ENCODE measurements around the gene DNMT1. TPM values are rescaled to one million over a fixed set of nuclear protein-coding genes. Genes with fewer than 3 reads are reported as not detected.
"Not testable (repeated sequence)": the region's sequence is repeated elsewhere in the genome, so short reads cannot be mapped to it uniquely, and the experiment has no call there.

Gene DNMT1
- polyA plus RNA-seq, 2 donors, result 32.1 to 42.6 TPM

DNA sequence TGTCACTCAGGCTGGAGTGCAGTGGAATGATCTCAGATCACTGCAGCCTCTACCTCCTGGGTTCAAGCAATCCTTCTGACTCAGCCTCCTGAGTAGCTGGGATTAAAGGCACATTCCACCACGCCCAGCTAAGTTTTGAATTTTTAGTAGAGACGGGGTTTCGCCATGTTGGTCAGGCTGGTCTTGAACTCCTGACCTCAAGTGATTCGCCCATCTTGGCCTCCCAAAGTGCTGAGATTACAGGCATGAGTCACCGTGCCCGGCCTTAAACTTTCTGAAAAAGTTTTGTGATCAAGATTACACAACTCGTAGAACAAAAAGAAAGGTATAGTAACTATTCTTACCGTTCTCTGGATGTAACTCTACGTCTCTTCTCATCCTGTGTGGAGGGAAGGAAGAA lies 21.2 kb downstream of the DNMT1 start:
- Histone ChIP-seq H3K4me1 (ENCODE audit: control insufficient read depth in 2 of 2, insufficient read depth in 2 of 2, low read length in 1 of 2) (no peaks in the 10 kb centered on the region), H3K27ac (ENCODE audit: low read depth in 2 of 2, low read length in 1 of 2) (no peak overlapping the region), H3K27me3 (ENCODE audit: control insufficient read depth in 1 of 2, insufficient read depth in 2 of 2, low read length in 2 of 2) (no peaks in the 10 kb centered on the region), H3K4me3 (ENCODE audit: low read depth in 1 of 2, low read length in 2 of 2) (no peak overlapping the region), H3K9me3 (ENCODE audit: control insufficient read depth in 2 of 2, insufficient read depth in 1 of 2, low read depth in 1 of 2, low read length in 1 of 2) (no peaks in the 10 kb centered on the region), H3K36me3 (ENCODE audit: control insufficient read depth in 2 of 2, insufficient read depth in 2 of 2, low read length in 1 of 2) (peaks cover 0 to 14% of the 10 kb centered on the region in 2 donors)
- WGBS, 2 donors, result 71% methylated on average over 9 of the region's 9 CpGs

DNA sequence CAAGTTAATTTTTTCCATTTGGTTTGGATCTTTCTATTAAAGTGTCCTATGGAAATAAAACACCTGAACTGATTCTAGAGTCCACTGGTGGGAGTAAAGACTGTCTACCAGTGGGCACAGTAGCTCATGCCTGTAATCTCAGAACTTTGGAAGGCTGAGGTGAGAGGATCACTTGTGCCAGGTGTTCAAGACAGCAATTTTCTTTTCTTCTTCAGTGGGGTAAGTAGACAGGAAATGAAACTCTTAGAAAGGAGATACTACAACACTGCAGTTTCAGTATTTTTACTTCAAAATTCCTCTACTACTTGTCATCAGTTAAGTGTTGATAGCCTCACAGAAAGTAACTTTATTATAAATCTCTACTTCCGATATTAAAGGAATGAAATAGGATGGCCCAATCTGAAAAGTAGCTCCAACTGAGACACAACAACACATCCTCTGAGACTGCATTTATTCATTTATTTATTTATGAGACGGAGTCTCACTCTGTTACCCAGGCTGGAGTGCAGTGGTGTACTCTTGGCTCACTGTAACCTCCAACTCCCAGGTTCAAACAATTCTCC lies 26.3 kb downstream of the DNMT1 start:
- Histone ChIP-seq H3K27ac (ENCODE audit: low read depth in 2 of 2, low read length in 1 of 2) (no peak overlapping the region), H3K4me3 (ENCODE audit: low read depth in 1 of 2, low read length in 2 of 2) (no peak overlapping the region), H3K4me1 (ENCODE audit: control insufficient read depth in 2 of 2, insufficient read depth in 2 of 2, low read length in 1 of 2) (no peaks in the 10 kb centered on the region), H3K36me3 (ENCODE audit: control insufficient read depth in 2 of 2, insufficient read depth in 2 of 2, low read length in 1 of 2) (peaks cover 0 to 18% of the 10 kb centered on the region in 2 donors), H3K27me3 (ENCODE audit: control insufficient read depth in 1 of 2, insufficient read depth in 2 of 2, low read length in 2 of 2) (no peaks in the 10 kb centered on the region), H3K9me3 (ENCODE audit: control insufficient read depth in 2 of 2, insufficient read depth in 1 of 2, low read depth in 1 of 2, low read length in 1 of 2) (no peaks in the 10 kb centered on the region)
- WGBS, 2 donors, result 89 to 95% methylated on average over 2 of the region's 2 CpGs

DNA sequence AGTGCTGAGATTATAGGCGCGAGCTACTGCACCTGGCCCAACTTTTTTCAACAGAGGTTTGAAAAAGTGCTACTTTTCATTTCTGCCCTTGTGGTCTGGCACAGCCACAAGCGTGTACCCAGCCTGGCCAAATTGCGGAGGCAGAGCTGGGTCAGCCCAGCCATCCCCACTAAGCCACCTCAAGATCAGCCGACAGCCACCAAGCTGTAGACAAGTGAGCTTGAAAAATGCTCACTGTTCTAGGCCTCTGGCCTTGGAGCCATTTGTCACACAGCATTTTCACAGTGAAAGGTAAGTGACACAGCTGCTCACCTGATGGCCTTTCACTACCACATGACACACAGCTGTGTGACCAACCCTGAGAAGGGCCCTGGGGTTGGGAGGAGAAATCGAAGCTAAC lies 27.3 kb downstream of the DNMT1 start:
- Histone ChIP-seq H3K36me3 (ENCODE audit: control insufficient read depth in 2 of 2, insufficient read depth in 2 of 2, low read length in 1 of 2) (peaks cover 0 to 18% of the 10 kb centered on the region in 2 donors), H3K9me3 (ENCODE audit: control insufficient read depth in 2 of 2, insufficient read depth in 1 of 2, low read depth in 1 of 2, low read length in 1 of 2) (no peaks in the 10 kb centered on the region)
- 89 to 93% methylated on average over 6 of the region's 6 CpGs for WGBS, 2 donors

DNA sequence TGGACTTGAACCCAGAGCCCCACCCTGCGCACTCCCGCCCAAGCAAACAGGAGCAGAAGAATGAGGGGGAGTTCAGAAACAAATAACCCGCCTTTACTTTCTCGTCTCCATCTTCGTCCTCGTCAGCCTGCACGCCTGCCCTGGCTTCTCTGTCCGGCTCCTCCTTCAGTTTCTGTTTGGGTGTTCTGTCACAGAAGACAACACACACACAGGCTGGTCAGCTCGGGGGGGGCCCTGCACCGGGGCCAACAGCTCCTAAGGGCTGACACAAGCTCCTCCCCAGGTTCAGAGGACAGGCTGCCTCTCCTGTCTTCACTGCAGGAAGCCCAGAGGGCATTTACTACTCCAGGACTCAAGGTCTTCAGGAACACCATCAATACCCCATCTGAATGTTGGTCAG lies 28.3 kb downstream of the DNMT1 start:
- H3K4me3 ChIP-seq (ENCODE audit: low read depth in 1 of 2, low read length in 2 of 2); H3K4me1 ChIP-seq (ENCODE audit: control insufficient read depth in 2 of 2, insufficient read depth in 2 of 2, low read length in 1 of 2); H3K27me3 ChIP-seq (ENCODE audit: control insufficient read depth in 1 of 2, insufficient read depth in 2 of 2, low read length in 2 of 2); H3K9me3 ChIP-seq (ENCODE audit: control insufficient read depth in 2 of 2, insufficient read depth in 1 of 2, low read depth in 1 of 2, low read length in 1 of 2); H3K27ac ChIP-seq (ENCODE audit: low read depth in 2 of 2, low read length in 1 of 2): not testable (repeated sequence)
- peaks cover 0 to 17% of the 10 kb centered on the region in 2 donors for H3K36me3 ChIP-seq (ENCODE audit: control insufficient read depth in 2 of 2, insufficient read depth in 2 of 2, low read length in 1 of 2)
- WGBS, 2 donors, result 89 to 94% methylated on average over 10 of the region's 10 CpGs

More for the DNA sequence above, 27.3 kb downstream of the DNMT1 start:
- H3K4me3 ChIP-seq (ENCODE audit: low read depth in 1 of 2, low read length in 2 of 2), result no peak overlapping the region
- H3K27me3 ChIP-seq (ENCODE audit: control insufficient read depth in 1 of 2, insufficient read depth in 2 of 2, low read length in 2 of 2), result no peaks in the 10 kb centered on the region
- no peak overlapping the region for H3K27ac ChIP-seq (ENCODE audit: low read depth in 2 of 2, low read length in 1 of 2)
- H3K4me1 ChIP-seq (ENCODE audit: control insufficient read depth in 2 of 2, insufficient read depth in 2 of 2, low read length in 1 of 2), result no peaks in the 10 kb centered on the region

DNA sequence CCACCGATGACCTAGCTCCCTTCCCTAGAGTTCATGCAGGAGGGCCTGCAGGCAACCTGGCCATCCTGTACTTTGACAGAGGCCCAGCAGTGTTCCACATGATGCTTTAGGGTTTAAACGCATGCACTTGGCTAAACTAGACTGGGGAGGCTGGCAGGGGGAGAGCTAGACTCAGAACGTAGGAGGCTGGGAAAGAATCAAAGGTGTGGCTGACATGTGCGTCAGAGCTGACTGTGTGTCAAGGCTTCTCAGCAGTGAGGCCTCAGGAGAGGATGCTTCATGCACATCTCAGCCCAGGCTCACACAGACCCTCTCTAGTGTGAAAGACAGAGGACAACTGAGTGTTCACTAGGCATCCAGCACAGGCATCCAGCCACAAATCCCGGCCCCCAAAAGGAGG lies 28.7 kb downstream of the DNMT1 start:
- Histone ChIP-seq H3K36me3 (ENCODE audit: control insufficient read depth in 2 of 2, insufficient read depth in 2 of 2, low read length in 1 of 2) (peaks cover 0 to 20% of the 10 kb centered on the region in 2 donors), H3K27ac (ENCODE audit: low read depth in 2 of 2, low read length in 1 of 2) (no peak overlapping the region), H3K4me3 (ENCODE audit: low read depth in 1 of 2, low read length in 2 of 2) (no peak overlapping the region), H3K27me3 (ENCODE audit: control insufficient read depth in 1 of 2, insufficient read depth in 2 of 2, low read length in 2 of 2) (no peaks in the 10 kb centered on the region), H3K9me3 (ENCODE audit: control insufficient read depth in 2 of 2, insufficient read depth in 1 of 2, low read depth in 1 of 2, low read length in 1 of 2) (no peaks in the 10 kb centered on the region), H3K4me1 (ENCODE audit: control insufficient read depth in 2 of 2, insufficient read depth in 2 of 2, low read length in 1 of 2) (no peaks in the 10 kb centered on the region)
- WGBS, 2 donors, result 84 to 88% methylated on average over 5 of the region's 5 CpGs

DNA sequence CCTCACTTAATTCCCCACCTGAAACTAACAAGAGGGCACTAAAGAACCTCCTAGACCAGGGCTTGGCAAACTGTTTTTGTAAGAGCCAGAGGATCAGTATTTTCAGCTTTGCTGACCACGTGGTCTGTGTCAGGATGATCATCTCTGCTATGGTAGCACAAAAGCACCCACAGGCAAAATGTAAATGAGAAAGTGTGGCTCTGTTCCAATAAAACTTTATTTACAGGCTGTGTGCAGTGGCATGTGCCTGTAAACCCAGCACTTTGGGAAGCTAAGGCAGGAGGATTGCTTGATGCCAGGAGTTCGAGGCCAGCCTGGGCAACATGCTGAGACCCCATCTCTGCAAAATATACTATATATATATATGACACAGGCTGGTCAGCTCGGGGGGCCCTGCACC lies 31.2 kb downstream of the DNMT1 start:
- no peaks in the 10 kb centered on the region for H3K9me3 ChIP-seq (ENCODE audit: control insufficient read depth in 2 of 2, insufficient read depth in 1 of 2, low read depth in 1 of 2, low read length in 1 of 2)
- WGBS, 2 donors, result 93 to 98% methylated on average over 3 of the region's 3 CpGs
- peaks cover 0 to 2% of the 10 kb centered on the region in 2 donors for H3K4me1 ChIP-seq (ENCODE audit: control insufficient read depth in 2 of 2, insufficient read depth in 2 of 2, low read length in 1 of 2)
- no peak overlapping the region for H3K27ac ChIP-seq (ENCODE audit: low read depth in 2 of 2, low read length in 1 of 2)
- H3K27me3 ChIP-seq (ENCODE audit: control insufficient read depth in 1 of 2, insufficient read depth in 2 of 2, low read length in 2 of 2), result no peaks in the 10 kb centered on the region
- no peak overlapping the region for H3K4me3 ChIP-seq (ENCODE audit: low read depth in 1 of 2, low read length in 2 of 2)
- H3K36me3 ChIP-seq (ENCODE audit: control insufficient read depth in 2 of 2, insufficient read depth in 2 of 2, low read length in 1 of 2), result peaks cover 7 to 30% of the 10 kb centered on the region in 2 donors

DNA sequence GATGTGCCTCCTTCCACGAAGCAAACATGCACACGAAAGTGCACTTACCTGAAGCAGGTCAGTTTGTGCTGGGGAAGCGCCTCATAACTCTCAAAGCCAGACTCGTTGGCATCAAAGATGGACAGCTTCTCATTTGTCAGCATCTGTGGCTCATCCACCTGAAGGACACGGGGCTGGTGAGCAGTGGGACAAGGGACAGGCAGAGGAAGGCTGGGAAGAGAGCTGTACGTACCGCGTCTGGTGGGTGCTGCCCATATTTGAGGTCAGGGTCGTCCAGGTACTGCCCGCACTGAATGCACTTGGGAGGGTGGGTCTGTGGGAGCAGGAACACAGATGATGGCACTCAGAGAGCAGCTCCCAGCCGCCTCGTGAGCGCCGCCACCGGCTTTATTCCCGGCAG lies 35.1 kb downstream of the DNMT1 start:
- peaks cover 16 to 52% of the 10 kb centered on the region in 2 donors for H3K36me3 ChIP-seq (ENCODE audit: control insufficient read depth in 2 of 2, insufficient read depth in 2 of 2, low read length in 1 of 2)

DNA sequence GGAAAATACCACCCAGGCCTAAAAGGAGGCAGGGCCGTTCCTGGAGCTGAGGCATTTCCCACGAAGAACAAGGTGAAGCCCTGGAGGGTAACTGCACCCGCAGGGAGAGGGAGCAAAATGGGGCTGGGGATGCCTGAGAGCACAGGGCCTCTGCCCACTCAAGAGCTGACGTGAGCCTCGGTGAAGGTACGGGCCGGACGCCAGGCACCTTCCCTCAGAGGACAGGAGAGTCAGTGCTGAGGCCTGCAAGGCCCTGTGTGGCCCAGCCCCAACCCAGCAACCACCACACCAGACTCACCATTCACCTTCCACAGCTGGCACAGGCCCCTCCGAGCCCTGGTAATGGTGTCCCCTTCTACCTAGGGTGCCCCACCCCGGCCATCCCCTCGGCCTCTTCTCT lies 36.3 kb downstream of the DNMT1 start:
- peaks cover 23 to 58% of the 10 kb centered on the region in 2 donors for H3K36me3 ChIP-seq (ENCODE audit: control insufficient read depth in 2 of 2, insufficient read depth in 2 of 2, low read length in 1 of 2)
- WGBS, 2 donors, result 93 to 95% methylated on average over 11 of the region's 11 CpGs

More for the DNA sequence above, 35.1 kb downstream of the DNMT1 start:
- Histone ChIP-seq H3K9me3 (ENCODE audit: control insufficient read depth in 2 of 2, insufficient read depth in 1 of 2, low read depth in 1 of 2, low read length in 1 of 2) (no peaks in the 10 kb centered on the region), H3K4me1 (ENCODE audit: control insufficient read depth in 2 of 2, insufficient read depth in 2 of 2, low read length in 1 of 2) (peaks cover 0 to 2% of the 10 kb centered on the region in 2 donors), H3K27ac (ENCODE audit: low read depth in 2 of 2, low read length in 1 of 2) (no peak overlapping the region), H3K27me3 (ENCODE audit: control insufficient read depth in 1 of 2, insufficient read depth in 2 of 2, low read length in 2 of 2) (no peaks in the 10 kb centered on the region), H3K4me3 (ENCODE audit: low read depth in 1 of 2, low read length in 2 of 2) (no peak overlapping the region)
- WGBS, 2 donors, result 91 to 95% methylated on average over 16 of the region's 16 CpGs

DNA sequence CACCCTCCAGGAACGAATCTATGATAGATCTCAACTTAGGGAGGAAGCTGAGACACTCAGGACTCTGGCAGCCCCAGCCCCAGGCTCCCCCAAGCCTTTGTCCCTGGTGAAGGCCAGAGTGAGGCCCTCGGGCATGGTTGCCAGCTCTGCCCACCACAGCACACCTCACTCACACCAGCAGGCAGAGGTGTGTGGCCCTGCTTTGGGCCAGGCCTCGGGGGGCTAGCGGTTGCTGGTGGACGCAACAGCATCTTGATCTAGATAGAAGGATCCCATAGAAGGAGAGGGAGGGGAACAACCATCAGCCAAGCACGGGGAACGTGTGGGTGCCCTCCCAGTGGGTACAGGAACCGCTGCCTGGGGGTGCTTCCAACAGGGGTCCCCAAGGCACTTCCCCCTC lies 36.7 kb downstream of the DNMT1 start:
- WGBS, 2 donors, result 93% methylated on average over 8 of the region's 8 CpGs
- peaks cover 23 to 56% of the 10 kb centered on the region in 2 donors for H3K36me3 ChIP-seq (ENCODE audit: control insufficient read depth in 2 of 2, insufficient read depth in 2 of 2, low read length in 1 of 2)

More for the DNA sequence above, 36.3 kb downstream of the DNMT1 start:
- H3K27ac ChIP-seq (ENCODE audit: low read depth in 2 of 2, low read length in 1 of 2), result no peak overlapping the region
- peaks cover 0 to 2% of the 10 kb centered on the region in 2 donors for H3K4me1 ChIP-seq (ENCODE audit: control insufficient read depth in 2 of 2, insufficient read depth in 2 of 2, low read length in 1 of 2)
- no peaks in the 10 kb centered on the region for H3K27me3 ChIP-seq (ENCODE audit: control insufficient read depth in 1 of 2, insufficient read depth in 2 of 2, low read length in 2 of 2)
- H3K9me3 ChIP-seq (ENCODE audit: control insufficient read depth in 2 of 2, insufficient read depth in 1 of 2, low read depth in 1 of 2, low read length in 1 of 2), result no peaks in the 10 kb centered on the region
- no peak overlapping the region for H3K4me3 ChIP-seq (ENCODE audit: low read depth in 1 of 2, low read length in 2 of 2)

DNA sequence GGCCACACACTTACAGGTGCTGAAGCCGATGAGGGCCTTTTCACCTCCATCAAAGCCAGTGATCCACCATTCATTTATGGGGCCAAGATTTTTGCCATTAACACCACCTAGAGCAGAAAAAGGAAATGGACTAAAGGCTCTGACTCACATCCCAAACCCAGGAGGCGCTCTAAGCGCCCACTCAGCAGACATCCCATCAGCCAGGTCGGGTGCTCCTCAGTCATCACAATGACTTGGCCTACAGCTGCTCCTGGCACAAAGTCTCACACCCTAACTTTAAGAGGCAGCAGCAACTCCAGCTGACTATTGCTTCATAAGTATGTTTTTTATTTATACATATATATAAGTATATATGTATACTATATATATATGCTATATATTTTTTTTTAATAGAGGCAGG lies 38.9 kb downstream of the DNMT1 start:
- Histone ChIP-seq H3K4me3 (ENCODE audit: low read depth in 1 of 2, low read length in 2 of 2) (no peak overlapping the region), H3K27ac (ENCODE audit: low read depth in 2 of 2, low read length in 1 of 2) (no peak overlapping the region), H3K9me3 (ENCODE audit: control insufficient read depth in 2 of 2, insufficient read depth in 1 of 2, low read depth in 1 of 2, low read length in 1 of 2) (no peaks in the 10 kb centered on the region), H3K36me3 (ENCODE audit: control insufficient read depth in 2 of 2, insufficient read depth in 2 of 2, low read length in 1 of 2) (peaks cover 23 to 62% of the 10 kb centered on the region in 2 donors), H3K4me1 (ENCODE audit: control insufficient read depth in 2 of 2, insufficient read depth in 2 of 2, low read length in 1 of 2) (peaks cover 0 to 2% of the 10 kb centered on the region in 2 donors), H3K27me3 (ENCODE audit: control insufficient read depth in 1 of 2, insufficient read depth in 2 of 2, low read length in 2 of 2) (no peaks in the 10 kb centered on the region)
- WGBS, 2 donors, result 84 to 86% methylated on average over 4 of the region's 4 CpGs

More for the DNA sequence above, 36.7 kb downstream of the DNMT1 start:
- Histone ChIP-seq H3K27me3 (ENCODE audit: control insufficient read depth in 1 of 2, insufficient read depth in 2 of 2, low read length in 2 of 2) (no peaks in the 10 kb centered on the region), H3K4me3 (ENCODE audit: low read depth in 1 of 2, low read length in 2 of 2) (no peak overlapping the region), H3K4me1 (ENCODE audit: control insufficient read depth in 2 of 2, insufficient read depth in 2 of 2, low read length in 1 of 2) (peaks cover 0 to 2% of the 10 kb centered on the region in 2 donors), H3K9me3 (ENCODE audit: control insufficient read depth in 2 of 2, insufficient read depth in 1 of 2, low read depth in 1 of 2, low read length in 1 of 2) (no peaks in the 10 kb centered on the region), H3K27ac (ENCODE audit: low read depth in 2 of 2, low read length in 1 of 2) (no peak overlapping the region)

Data from esophagus (tissue), 2 donors.